NK-92 treated with Interleukin-12 subunit alpha and Interleukin-12 subunit beta, amount 100 ng/mL, for 24 hours (cell line): ENCODE measurements around the gene RTN4RL1.

ENCODE experiments used
- DNase-seq: peaks from one replicate; lab custom pipeline; 2025; lab: John Stamatoyannopoulos, UW

RTN4RL1 gene

DNA sequence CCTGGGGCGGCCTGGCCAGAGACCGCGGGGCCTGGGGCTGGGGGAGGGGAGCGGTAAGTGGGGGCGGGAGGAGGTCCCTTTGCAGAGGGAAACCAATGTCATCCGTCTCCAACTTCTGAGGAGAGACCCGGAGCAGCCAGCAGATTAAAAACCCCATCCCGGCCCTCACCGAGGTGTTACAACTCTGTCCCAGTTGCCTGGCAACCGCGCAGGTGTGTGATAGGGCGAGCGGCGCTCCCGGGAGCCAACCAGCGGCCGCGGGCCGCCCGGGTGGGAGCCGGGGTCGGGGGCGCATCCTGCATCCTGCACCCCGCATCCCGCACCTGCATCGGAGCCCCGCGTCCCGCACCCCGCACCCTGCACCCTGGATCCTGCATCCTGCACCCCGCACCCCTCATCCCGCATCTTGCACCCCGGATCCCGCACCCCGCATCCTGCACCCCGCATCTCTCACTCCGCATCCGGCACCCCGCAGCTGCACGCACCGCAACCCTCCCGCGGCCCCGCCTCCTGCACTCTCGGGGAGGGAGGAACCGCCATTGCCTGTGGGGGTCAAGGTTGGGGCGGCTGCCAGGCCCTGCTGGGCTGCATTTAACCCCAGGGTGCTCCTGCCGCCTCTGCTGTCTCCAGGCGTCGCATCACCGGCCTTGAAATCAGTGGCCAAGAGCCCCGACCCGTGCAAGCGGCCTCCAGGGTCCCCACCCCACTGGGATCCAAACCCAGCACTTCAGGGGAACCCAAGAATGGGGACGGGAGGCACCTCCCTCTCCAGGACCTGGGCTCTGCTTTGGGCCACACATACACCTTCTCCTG, 47.3 kb downstream of the RTN4RL1 start:
- no peak for DNase-seq

DNA sequence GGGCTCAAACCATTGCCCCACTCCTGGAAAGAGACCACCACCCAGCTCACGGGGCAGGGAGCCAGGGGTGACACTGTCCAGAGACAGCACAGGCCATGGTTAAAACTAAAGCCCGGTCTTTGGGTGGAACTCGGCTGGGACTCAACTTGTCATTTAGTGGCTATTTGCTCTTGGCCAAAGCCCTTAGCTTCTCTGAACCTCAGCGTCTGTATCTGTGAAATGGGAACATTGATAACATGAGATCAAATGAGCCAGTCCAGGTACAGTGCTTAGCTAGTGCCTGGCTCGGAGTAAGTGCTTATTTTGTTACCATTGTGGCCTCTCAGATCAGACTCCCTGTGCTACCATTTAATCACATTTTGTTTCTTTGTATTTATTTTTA, 48.5 kb downstream of the RTN4RL1 start:
- no peak for DNase-seq

DNA sequence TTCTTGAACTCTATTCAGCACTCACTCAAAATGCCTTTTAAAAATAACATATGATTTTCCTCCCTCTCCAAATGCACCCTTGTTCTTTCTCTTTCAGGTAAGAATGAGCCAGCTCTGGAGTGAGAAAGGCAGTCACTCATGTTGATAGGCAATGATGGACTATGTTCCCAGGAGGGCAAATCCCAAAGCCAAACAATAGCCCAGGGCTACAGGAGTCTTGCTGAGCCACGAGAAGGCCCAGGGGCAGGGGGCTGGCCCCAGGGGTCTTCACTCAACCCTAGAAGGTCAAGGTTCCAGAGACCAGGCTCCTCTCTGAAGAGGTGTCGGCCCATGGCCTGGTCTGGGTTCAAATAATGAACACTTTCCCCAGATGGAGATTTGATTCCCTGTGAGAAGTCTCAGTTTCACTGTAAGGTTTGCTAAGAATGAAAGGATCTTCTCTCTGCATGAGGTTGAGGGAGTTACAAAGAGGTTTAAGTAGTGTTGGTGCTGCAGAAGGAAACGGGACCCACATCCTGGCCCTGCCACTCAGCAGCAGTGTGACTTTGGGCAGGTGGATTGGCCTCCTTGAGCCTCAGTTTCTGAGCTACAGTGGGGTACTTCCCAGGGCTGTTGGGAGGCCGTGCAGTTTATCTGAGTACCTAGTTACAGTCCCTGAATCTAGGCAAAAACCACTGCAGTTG, 49.0 kb downstream of the RTN4RL1 start:
- no peak for DNase-seq

DNA sequence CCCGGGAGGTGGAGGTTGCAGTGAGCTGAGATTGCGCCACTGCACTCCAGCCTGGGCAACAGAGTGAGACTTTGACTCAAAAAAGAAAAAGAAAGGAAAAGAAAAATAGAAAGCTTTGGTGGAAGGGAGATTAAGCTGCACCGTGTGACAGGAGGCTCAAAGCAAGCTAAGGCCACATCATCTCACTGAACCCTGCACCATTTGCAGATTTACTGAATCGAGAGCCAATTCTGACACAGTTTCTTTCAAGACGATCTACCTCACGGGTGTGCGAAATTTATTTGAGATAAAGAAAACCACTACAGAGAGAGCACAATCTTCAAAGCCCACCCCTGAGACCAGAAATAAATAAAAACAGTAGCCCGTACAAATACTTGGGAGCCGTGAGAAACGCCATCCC, 49.6 kb downstream of the RTN4RL1 start:
- DNase-seq: no peak

DNA sequence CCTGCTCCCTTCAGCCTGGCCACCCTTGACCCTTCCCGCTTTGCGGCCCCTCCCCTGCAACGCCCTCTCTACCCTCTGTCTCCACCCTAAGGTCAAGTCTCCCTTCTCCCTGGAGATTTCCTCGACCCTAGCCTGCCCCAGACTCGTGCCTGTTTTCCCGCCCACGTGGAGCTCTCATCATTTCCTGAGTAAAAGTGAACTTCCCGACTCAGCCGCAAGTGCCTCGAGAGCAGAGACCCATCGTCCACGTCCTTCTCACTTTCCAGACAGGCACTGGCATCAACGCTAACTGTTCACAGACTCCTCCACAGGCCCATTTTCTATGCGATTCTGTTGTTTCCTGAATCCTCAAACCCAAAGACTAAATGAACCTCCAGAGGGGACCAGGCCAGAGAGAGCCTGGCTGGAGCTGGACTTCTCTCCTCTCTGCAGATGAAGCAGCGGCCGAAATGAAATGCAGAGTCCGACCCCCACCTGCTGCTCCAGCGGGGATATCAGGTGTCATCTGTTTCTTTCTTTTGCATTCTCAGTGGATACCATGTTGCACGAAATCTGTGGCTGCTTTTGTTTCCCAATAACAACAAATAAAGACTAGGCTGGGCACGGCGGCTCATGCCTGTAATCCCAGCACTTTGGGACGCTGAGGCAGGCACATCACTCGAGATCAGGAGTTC, 52.5 kb downstream of the RTN4RL1 start:
- DNase-seq: no peak

DNA sequence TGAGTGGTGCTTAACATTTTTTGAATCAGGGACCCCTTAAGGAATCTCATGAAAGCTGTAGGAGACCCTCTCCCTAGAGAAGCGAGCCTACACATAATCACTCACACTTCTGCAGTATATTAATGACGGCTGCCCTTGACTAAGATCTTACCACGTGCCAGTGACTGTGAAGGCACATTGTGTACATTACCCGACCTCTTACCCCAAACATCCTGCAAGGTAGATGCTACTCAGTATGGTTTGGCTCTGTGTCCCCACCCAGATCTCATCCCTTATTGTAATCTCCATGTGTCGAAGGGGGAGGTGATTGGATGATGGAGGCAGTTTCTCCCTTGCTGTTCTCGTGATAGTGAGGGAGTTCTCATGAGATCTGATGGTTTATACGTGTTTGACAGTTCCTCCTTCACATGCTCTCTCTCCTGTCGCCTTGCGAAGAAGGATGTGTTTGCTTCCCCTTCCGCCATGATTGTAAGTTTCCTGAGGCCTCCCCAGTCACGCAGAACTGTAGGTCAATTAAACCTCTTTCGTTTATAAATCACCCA, 54.2 kb downstream of the RTN4RL1 start:
- no peak for DNase-seq

DNA sequence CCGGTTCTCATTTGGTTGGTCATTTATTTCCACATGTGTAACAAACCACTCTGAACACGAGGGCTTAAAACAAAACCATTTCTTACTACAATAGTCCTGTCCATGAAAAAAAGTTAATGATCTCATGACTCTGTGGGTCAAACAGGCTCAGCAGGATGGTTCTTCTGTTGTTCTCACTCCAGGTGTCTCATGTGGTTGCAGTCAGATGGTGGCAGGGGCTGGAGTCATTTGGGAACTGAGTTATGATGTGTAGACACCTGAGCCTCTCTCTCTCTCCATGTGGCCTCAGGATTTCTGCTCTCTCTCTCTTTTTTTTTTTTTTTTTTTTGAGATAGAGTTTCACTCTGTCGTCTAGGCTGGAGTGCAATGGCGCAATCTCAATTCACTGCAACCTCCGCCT, 55.4 kb downstream of the RTN4RL1 start:
- DNase-seq: no peak

DNA sequence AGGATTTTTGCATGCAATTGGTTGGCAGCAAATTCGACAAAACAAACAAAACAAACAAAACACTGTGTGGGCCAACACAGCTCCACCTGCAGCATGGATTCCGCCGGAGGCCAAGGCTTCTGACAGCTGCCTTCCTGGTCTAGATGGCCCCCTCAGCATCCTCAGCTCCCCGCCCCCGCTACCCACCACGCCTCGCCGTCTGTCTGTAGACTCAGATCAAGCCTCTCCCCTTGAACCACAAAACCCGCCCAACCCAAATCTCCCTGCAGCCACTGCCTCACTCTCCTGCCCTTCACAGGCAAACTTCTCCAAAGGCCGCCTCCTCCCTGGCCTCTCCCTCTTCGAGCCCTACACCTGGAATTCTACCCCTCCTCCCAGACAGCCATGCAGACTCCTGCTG, 57.9 kb downstream of the RTN4RL1 start:
- DNase-seq: no peak

DNA sequence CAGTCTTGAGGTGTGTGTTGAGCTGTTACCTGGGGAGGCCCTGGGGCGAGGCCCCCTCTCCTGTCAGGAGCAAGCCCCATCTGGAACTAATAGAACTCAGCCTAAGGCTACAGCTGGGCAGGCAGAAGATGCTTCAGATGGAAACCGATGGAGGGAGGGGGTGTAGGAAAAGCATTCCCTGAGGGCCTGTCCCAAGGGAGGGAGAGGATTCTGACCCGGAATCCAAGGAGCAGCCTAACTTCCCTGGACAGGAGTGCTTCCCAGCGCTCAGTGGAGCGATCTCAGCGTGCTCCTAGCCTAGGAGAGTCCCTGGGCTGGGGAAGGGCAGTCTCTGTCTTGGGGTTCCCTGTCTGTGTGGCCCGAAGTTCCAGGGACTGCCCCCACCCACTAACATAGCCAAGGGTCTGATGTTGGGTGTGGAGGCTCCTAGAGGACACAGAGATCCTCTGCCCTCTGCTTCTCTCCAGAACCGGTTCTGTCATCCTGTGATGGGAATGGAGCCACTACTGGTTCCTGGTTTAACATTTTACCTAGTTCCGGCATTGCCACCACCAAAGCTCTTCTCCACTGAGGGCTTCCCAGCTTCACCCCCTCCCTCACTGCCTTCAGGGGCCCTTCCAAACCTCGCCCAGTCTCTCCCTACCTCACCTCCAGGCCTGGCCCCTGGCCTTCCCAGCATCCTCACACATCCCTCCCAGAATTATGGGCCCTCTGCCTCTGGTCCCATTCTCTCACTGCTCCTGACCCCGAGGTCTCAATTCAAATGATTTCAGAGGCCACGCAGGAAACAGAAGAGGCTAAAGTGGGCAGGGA, 58.7 kb downstream of the RTN4RL1 start:
- no peak for DNase-seq

DNA sequence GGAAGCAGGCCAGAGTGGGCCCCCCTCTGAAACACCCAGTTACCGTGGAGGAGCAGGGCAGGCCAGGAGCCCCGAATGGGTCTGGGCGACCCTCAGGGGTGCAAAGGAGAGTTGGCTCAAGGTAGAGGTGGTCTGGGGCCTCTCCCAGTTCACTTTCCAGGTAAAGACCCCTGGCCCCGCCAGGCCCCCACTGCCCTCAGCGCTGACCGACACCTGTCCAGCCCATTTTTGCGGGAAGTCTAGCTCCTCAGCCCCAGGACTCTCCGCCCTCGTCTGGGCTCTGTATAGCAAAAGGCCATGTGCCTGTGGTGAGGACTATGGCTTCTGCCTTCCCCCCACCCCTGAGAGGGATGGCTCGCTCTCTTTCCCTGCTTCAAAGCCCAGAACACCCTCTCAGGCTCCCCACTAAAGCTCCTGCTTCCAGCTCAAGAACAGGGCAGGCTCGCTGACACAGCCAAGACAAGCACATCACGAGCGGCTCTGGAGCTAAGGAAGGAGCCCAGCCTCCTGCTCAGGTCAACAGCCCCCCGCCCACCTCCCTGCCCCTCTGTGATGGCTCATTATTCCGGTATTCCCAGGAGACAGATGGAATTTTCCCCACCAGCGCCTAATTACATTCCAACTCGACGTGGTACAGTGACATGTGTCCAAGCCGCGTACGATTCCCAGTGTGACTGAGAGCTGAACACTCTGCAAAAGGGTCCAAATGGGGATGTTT, 59.4 kb downstream of the RTN4RL1 start:
- DNase-seq: no peak

DNA sequence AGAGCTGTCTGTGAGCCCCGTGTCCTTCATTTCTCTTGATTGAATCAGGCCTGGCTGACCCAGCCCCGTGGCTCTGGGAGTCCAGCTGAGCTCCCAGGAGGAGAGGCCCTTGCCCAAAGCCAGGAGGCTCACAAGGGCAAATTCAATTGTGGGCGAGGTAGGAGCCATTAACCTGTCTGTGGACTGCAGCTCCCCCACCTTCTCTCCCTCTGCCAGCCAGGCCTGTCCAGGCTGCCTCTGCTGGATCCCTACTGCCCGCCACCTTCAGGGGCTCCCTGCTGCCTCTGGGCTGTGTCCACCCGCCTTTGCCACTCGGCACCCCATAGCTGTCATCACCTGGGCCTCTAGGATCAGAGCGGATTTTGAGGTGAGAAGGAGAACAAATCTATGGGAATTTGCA, 61.9 kb downstream of the RTN4RL1 start:
- no peak for DNase-seq

DNA sequence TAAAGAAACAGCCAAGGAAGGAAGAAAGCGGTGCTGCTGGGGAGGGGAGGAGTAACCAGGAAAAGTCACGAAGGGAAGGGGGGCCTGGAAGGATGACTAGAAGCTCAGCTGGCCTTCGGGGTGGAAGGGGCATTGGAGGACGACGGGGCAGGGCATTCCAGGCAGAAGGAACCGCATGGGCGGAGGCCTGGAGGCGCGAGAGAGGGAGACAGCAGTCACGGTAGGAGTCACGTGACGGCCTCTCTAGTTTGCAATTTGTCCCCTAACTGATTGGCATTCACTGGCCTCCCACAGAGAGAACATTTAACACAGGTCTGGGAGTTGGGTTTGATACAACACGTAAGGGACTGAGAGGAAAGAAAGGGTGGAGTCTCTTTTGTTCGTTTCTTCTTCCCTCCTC, 63.9 kb downstream of the RTN4RL1 start:
- no peak for DNase-seq

DNA sequence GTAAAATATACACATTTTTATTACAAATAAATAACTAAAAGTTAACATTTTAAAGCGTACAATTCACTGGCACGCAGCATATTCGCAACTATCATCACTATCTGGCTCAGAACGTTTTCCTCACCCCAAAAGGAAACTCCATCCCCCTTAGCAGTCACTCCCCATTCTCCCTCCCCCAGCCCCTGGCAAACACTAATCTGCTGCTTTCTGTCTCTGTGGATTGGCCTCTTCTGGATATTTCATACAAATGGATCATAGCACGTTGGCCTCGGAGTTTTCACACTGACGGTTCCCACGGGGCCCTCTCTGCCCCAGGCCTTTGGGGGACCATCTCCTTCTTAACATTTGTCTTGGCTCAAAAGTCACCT, 64.6 kb downstream of the RTN4RL1 start:
- DNase-seq: no peak

DNA sequence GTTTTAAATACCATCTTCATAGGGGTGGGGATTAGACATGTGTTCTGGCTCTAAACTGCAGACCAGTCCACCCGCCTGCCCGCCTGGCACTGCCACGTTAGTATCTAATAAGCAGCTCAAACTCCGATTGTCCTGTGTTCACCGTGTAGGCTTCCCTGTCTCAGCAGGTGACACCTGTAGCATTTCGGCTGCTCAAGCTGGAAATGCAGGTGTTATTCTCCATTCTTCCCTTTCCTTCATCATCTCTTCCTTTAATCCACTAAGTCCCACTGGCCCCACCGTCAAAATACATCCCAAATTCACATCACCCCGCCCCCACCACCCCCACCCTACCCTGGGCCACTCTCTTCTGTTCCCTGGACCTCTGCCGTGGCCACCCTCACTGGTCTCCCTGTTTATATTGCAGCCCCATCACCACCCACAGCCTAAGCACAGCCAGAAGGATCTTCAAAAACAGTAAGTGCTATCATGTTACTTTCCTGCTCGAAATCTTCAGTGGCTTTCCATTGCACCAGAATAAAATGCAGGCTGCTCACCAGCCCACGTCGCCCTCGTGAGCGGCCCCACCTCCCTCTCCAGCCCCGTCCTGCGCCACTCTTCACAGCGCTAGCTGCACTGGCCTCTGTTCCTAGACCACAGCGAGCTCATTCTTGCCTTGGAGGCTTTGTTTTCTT, 65.1 kb downstream of the RTN4RL1 start:
- DNase-seq: no peak

DNA sequence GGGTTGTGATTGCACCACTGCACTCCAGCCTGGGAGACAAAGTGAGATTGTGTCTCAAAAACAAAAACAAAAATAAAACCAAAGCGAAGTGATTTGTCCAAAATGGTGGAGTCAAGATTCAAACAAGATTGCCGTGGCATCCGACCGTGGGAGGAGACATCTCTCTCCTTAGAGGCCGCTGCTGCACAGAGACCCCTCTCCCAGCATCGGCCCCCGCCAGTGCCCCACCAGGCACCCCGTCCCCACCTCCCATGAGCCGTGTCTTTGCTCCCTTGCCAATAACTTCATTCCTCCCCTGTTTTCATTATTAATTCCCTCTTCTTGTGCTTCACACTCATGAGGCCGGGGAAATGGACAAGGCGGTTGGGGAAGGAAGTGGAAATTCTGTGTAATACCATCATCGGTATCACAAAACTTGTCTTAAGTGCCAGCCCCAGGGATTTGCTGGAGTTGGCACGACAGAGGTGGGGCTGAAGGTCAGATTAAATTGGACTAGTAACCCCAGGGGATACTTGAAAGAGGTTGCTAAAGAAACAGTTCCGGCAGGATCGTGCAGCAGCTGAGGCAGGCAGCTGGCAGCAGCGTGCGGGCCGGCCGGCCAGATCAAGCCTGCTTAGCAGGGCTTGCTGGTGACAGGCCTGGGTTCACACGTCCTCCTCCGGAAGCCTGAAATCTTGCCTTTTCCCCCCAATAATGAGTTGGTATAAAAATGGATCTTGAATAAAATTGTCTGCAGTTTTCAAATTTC, 66.8 kb downstream of the RTN4RL1 start:
- DNase-seq: no peak

DNA sequence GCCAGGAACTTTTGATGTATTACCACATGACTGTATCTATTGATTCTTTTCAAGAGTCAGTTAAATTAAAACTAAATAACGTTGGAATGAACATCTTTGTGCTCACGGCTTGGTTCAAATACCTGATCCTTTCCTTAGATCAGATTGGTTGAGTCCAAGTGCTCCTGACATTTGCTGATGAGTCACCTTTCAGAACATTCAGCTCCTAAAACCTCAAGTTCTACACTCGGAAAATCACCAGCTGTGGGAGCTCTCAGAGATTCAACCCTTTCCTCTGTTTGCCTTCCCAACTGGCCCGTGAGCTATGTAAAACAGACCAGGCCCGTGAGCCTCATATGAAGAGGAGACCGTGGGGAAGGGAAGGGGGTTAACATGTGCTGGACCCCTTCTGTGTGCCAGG, 68.1 kb downstream of the RTN4RL1 start:
- DNase-seq: no peak

DNA sequence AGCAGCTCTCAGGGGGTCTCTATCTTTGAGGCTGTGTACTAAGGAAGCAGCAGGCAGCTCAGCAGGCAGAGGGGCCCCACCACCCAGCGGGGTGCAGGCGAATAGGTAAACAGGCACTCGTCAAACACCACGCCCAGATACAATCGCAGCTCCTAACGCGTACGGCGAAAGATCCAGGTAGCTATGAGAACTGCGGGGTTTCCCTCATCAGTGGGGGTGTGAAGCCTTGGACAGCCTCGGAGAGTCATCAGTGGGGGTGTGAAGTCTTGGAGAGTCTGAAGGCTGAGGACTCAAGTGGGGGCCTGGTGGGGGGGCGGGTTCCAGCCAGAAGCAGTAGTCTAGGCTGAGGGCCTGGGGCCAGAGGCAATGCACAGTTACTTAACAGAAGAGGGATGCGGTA, 69.0 kb downstream of the RTN4RL1 start:
- DNase-seq: no peak

DNA sequence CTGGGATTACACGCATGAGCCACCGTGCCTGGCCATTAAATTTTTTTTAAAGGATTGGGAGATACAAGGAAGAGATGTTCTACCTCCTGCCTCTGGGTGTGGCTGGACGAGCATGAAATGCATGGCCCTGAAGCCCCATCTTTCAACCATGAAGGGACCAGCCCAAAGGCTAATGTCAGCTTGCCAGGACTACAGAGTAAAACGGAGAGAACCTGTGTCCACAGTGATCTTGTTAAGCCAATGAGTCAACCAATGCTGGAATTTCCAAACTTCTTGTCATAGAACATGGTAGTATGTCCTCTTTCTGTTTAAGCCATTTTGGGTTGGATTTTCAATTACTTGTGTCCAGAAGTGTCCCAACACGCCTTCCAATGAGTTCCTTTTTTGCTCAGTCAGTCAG, 71.3 kb downstream of the RTN4RL1 start:
- DNase-seq: no peak

DNA sequence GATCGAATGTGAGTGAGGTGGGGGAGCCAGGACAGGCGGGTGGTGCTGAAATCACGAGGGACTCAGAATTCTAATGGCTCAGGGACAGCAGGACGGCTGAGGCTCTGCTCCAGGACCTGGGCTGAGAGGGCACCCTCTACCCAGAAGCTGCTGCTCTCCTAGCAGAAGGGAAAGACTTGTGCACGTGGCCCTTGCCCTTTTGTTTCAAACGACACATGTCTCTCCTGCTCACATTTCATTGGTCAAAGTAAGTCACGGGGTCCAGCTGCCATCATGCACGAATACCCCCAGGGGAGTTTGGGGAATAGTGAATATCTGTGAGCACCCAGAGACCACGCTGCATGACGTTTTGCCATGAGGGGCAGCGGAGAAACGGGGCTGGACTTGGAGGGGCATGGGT, 73.2 kb downstream of the RTN4RL1 start:
- DNase-seq: no peak

DNA sequence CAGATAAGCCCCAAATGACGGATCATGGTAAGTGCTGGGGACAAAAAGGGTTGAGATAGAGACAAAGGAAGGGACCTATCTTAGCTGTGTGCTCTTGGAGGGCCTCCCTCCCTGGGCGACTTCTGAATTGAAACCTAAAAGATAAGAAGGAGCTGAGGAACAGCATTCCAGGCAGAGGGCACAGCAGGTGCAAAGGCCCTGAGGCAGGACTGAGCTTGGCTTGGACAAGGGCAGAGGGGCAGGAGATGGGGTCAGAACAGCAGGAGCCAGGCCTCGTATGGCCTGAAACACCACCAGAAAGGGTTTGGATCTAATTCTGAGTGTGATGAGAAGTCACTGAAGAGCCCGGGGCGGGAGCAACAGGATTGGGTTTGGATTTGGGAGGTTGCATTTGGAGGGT, 75.4 kb downstream of the RTN4RL1 start:
- no peak for DNase-seq
